ENCODE data around the gene TMEM212. TPM values are rescaled to one million over a fixed set of nuclear protein-coding genes. Genes with fewer than 3 reads are reported as not detected.
A peak's percentile ranks its signal among the peaks of the same experiment; 100 is the strongest.

The TMEM212 gene
- total and polyA plus RNA-seq, 2 donors (not counting 3 experiments of a cell fraction or from before 2014, with no cell fraction given): not detected

GRCh38 chr3:171821778-171822358 is 21.3 kb upstream of the TMEM212 start:
- Histone ChIP-seq H3K79me2 (ENCODE audit: control insufficient read depth, insufficient read depth, low read length) (no peaks in the 10 kb centered on the region), H3K9ac (replicated peaks; ENCODE audit: extremely low read depth, insufficient read depth, low read length) (no peak overlapping the region), H3K27ac (ENCODE audit: insufficient read depth, low read depth, low read length) (no peak overlapping the region), H3K9me3 (replicated peaks; ENCODE audit: control insufficient read depth, insufficient read depth, low read length) (no peaks in the 10 kb centered on the region), H3K4me3 (replicated peaks in 1 of 3; ENCODE audit: insufficient read depth in 1 of 3, low read depth in 1 of 3, low read length in 3 of 3) (no peak overlapping the region), H2AFZ (ENCODE audit: low read depth, low read length) (no peak overlapping the region), H3K36me3 (ENCODE audit: control insufficient read depth in 2 of 2, extremely low read depth in 1 of 2, insufficient read depth in 2 of 2, low read length in 2 of 2) (no peaks in the 10 kb centered on the region), H3K4me2 (ENCODE audit: insufficient read depth, low read length) (no peak overlapping the region), H3K4me1 (ENCODE audit: control insufficient read depth, extremely low read depth, insufficient read depth, low read length) (peaks cover 17% of the 10 kb centered on the region), H4K20me1 (replicated peaks; ENCODE audit: control insufficient read depth, extremely low read depth, insufficient read depth, low read length) (no peaks in the 10 kb centered on the region), H3K27me3 (ENCODE audit: control insufficient read depth in 2 of 2, insufficient read depth in 2 of 2, low read length in 2 of 2) (no peaks in the 10 kb centered on the region), H3K9me1 (replicated peaks; ENCODE audit: control insufficient read depth, extremely low read depth, insufficient read depth, low read length) (no peaks in the 10 kb centered on the region)
- no peak for DNase-seq (ENCODE audit: low read depth, low spot score)
- CTCF ChIA-PET: interaction anchor here (1.1 to 1.4 kb wide), 2 partner anchors 12 to 31 kb away, joined by 3 to 6 read pairs; partner anchors contain the start of gene PLD1
- peak; percentile 24 for TF ChIP-seq FOS (IDR thresholded peaks at IDR 0.05; ENCODE audit: borderline replicate concordance, insufficient read depth, low read length)
- no peak for TF ChIP-seq MYC (IDR thresholded peaks at IDR 0.05; ENCODE audit: low read depth, low read length)
- dilution Hi-C loops (cut with MboI; ENCODE audit: extremely low pct_ligation_motif_present, low sequenced_read_pairs): no loop called here
- FAIRE-seq: no peak
- POLR2A ChIA-PET: no interaction called here
- BruUV-seq (replicated peaks): no TSS peak
- intact Hi-C loops (cut with micrococcal nuclease): no loop called here

DNA sequence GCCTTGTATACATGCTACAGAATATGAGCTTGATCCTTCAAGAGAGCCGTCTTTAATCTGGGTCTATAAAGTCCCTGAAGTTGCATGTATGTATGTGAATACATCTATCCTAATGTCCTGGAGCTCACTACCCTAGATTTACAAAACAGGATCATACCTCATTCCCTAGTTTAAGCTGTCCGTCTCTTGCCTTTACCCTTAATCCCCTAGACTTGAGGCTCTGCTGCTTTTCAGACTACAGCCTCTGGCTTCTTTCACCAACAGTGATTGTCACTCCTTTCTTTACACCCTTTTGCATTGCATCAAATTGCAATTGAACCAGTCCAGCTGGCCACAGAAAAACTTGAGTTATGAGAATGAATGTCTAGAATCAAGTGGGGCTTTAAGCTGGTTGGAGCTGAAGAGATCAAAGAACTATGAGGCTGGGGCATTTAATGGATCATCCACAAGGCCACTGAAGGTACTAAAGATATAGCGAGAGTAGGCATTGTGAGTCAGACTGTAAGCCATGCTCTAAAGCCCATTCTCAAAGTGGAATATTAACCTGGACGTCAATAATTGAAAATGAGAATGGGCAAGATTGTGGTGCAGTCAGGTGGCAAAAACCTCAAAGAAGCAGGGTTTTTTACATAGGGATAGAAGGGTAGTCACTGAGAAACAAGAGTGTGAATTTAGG is 20.6 kb upstream of the TMEM212 start:
- DNase-seq (ENCODE audit: low read depth, low spot score) (no peak), FAIRE-seq (no peak)
- no peak overlapping the region for H3K4me3 ChIP-seq (replicated peaks in 1 of 3; ENCODE audit: insufficient read depth in 1 of 3, low read depth in 1 of 3, low read length in 3 of 3)
- no peak overlapping the region for H3K9ac ChIP-seq (replicated peaks; ENCODE audit: extremely low read depth, insufficient read depth, low read length)
- TF ChIP-seq JUN (IDR thresholded peaks at IDR 0.05; ENCODE audit: borderline replicate concordance, insufficient read depth, insufficient read length, low read depth): no peak
- no peak for TF ChIP-seq POLR2AphosphoS5 (IDR thresholded peaks at IDR 0.05; ENCODE audit: insufficient read depth, low read depth, low read length)
- dilution Hi-C loops (cut with MboI; ENCODE audit: extremely low pct_ligation_motif_present, low sequenced_read_pairs) (no loop called here), intact Hi-C loops (cut with micrococcal nuclease) (no loop called here)
- no peaks in the 10 kb centered on the region for H3K9me3 ChIP-seq (replicated peaks; ENCODE audit: control insufficient read depth, insufficient read depth, low read length)
- CTCF ChIA-PET: interaction anchor here (1.1 to 1.4 kb wide), 4 partner anchors 11 to 31 kb away, joined by 3 to 6 read pairs (median 4); partner anchors contain the start of gene PLD1
- H4K20me1 ChIP-seq (replicated peaks; ENCODE audit: control insufficient read depth, extremely low read depth, insufficient read depth, low read length): no peaks in the 10 kb centered on the region
- no peak overlapping the region for H3K27ac ChIP-seq (ENCODE audit: insufficient read depth, low read depth, low read length)
- H3K79me2 ChIP-seq (ENCODE audit: control insufficient read depth, insufficient read depth, low read length): no peaks in the 10 kb centered on the region
- no peaks in the 10 kb centered on the region for H3K36me3 ChIP-seq (ENCODE audit: control insufficient read depth in 2 of 2, extremely low read depth in 1 of 2, insufficient read depth in 2 of 2, low read length in 2 of 2)
- no TSS peak for BruUV-seq (replicated peaks)
- H2AFZ ChIP-seq (ENCODE audit: low read depth, low read length): no peak overlapping the region
- peaks cover 17% of the 10 kb centered on the region for H3K4me1 ChIP-seq (ENCODE audit: control insufficient read depth, extremely low read depth, insufficient read depth, low read length)
- POLR2A ChIA-PET: no interaction called here
- no peaks in the 10 kb centered on the region for H3K27me3 ChIP-seq (ENCODE audit: control insufficient read depth in 2 of 2, insufficient read depth in 2 of 2, low read length in 2 of 2)
- H3K4me2 ChIP-seq (ENCODE audit: insufficient read depth, low read length): no peak overlapping the region
- no peaks in the 10 kb centered on the region for H3K9me1 ChIP-seq (replicated peaks; ENCODE audit: control insufficient read depth, extremely low read depth, insufficient read depth, low read length)

All from endothelial cell of umbilical vein (primary cell).